BJ (cell line): ENCODE data around the gene DLGAP1. TPM values are rescaled to one million over a fixed set of nuclear protein-coding genes. Genes with fewer than 3 reads are reported as not detected.
"Not testable (repeated sequence)": the region's sequence is repeated elsewhere in the genome, so short reads cannot be mapped to it uniquely, and the experiment has no call there.

Experiments used
- CTCF ChIA-PET: fragments of 350-600 bp; formaldehyde crosslinking; extraction: SDS; loops from one replicate; lab custom pipeline; 2021; ENCODE audit warnings: antibody characterized with exemption, inconsistent platforms; lab: Yijun Ruan, JAX
- POLR2A ChIA-PET: fragments of 300-600 bp; sonication (Branson Sonifier 250); formaldehyde crosslinking; extraction: SDS; loops from one replicate; lab custom pipeline; 2021; ENCODE audit warnings: antibody characterized with exemption; lab: Charles Lee
- DNase-seq: peaks from one replicate; pipeline ENCODE4 v3.0.0-alpha.2; 2011; ENCODE audit warnings: low read depth
- H3K27me3 ChIP-seq: 2 replicates; pipeline ENCODE4 v1.6.0; 2011; ENCODE audit warnings: low read length; ENCODE audit not compliant: control insufficient read depth, insufficient read depth
- H3K36me3 ChIP-seq: 2 replicates; pipeline ENCODE4 v1.5.1; 2011; ENCODE audit warnings: low read length; ENCODE audit not compliant: control insufficient read depth, insufficient read depth
- H3K4me3 ChIP-seq: 2 replicates; pipeline ENCODE4 v1.5.1; 2011; ENCODE audit warnings: low read depth, mild to moderate bottlenecking, control low read depth, low read length
- polyA plus RNA-seq: library from polyadenylated mRNA; depleted of rRNA; stranded (reverse); fragments of >200 nt; gene quantifications from 2 replicates; pipeline ENCODE4 v1.2.3, GENCODE V29; 2011
- TF ChIP-seq, protein P1 (sequence below): IDR thresholded peaks from 2 replicates; pipeline ENCODE4 v1.5.1; 2011; ENCODE audit warnings: low read depth, mild to moderate bottlenecking, control low read depth, inconsistent platforms, low read length, moderate library complexity; ENCODE audit not compliant: insufficient read depth

The DLGAP1 gene
- polyA plus RNA-seq, 1 experiment, result 0.02 TPM

DNA sequence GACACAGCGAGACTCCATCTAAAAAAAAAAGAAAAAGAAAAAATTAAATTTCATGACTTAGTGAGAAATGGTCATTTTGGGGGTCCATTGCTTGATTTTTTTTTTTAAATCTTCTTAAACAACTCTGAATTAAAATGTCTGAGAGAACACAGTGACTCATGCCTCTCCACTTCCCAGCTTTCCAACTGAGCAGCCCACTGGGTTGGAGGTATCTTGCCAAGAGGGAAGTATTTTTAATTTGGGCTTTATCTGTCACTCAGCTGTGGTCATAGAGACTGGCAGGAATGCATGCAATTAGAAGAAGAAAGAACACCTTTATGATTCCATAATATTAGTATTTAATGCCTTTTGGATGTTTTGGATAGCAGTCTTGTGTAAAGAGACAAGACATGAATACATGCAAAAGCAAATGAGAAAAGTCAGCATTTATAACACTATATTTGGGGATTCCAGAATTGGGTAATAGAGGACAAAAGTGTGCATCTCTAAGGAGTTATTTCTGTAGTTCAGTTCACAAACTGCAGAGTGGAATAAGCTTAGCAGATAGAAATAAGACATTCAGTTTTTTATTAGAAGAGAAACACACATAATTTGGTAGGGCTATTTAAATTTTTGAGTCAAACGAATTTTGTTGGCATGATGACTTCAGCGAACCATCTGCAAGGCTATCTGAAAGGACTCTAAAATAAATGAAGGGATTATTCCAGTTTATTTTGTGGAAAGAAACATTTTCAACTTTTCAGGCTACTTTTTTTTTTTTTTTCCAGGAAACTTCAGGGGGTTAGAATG lies 750.4 kb downstream of the DLGAP1 start:
- no peaks in the 10 kb centered on the region; the same call in 1 of the 2 replicates for H3K27me3 ChIP-seq
- ChIA-PET CTCF (interaction anchor here (1.0 to 6.8 kb wide), 12 partner anchors 8 to 294 kb away, joined by 3 to 81 read pairs (median 12); no protein-coding TSS in a partner anchor), POLR2A (interaction anchor here (0.6 kb wide), 1 partner anchor 11 kb away, joined by 4 read pairs; no protein-coding TSS in a partner anchor)
- no peaks in the 10 kb centered on the region for H3K36me3 ChIP-seq
- TF ChIP-seq, protein P1, sequence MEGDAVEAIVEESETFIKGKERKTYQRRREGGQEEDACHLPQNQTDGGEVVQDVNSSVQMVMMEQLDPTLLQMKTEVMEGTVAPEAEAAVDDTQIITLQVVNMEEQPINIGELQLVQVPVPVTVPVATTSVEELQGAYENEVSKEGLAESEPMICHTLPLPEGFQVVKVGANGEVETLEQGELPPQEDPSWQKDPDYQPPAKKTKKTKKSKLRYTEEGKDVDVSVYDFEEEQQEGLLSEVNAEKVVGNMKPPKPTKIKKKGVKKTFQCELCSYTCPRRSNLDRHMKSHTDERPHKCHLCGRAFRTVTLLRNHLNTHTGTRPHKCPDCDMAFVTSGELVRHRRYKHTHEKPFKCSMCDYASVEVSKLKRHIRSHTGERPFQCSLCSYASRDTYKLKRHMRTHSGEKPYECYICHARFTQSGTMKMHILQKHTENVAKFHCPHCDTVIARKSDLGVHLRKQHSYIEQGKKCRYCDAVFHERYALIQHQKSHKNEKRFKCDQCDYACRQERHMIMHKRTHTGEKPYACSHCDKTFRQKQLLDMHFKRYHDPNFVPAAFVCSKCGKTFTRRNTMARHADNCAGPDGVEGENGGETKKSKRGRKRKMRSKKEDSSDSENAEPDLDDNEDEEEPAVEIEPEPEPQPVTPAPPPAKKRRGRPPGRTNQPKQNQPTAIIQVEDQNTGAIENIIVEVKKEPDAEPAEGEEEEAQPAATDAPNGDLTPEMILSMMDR, result no peak
- DNase-seq, result no peak
- H3K4me3 ChIP-seq, result no peak overlapping the region

DNA sequence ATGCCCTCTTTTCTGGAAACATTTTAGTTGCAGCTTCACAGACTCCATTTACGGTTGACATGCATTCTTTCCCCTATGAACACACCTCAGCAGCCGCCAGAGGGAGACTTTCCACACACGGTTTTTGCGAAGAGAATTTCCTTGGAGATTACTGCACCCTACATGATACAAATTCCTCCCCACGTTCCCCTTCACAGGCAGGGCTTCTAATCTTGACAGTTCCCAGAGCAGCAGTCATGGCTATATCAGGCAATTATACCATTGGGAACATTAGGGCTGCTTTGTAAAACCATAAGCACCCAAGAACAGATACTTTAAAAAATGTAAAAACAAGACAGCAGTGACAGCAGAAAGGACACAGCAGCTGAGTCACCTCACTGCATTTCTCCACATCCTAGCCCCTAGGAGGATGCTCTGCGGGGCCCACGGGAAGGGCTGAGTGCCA lies 751.4 kb downstream of the DLGAP1 start:
- H3K4me3 ChIP-seq, result 0 out of 2 replicates have a peak overlapping the region, but pooled peaks have one; percentile 6

DNA sequence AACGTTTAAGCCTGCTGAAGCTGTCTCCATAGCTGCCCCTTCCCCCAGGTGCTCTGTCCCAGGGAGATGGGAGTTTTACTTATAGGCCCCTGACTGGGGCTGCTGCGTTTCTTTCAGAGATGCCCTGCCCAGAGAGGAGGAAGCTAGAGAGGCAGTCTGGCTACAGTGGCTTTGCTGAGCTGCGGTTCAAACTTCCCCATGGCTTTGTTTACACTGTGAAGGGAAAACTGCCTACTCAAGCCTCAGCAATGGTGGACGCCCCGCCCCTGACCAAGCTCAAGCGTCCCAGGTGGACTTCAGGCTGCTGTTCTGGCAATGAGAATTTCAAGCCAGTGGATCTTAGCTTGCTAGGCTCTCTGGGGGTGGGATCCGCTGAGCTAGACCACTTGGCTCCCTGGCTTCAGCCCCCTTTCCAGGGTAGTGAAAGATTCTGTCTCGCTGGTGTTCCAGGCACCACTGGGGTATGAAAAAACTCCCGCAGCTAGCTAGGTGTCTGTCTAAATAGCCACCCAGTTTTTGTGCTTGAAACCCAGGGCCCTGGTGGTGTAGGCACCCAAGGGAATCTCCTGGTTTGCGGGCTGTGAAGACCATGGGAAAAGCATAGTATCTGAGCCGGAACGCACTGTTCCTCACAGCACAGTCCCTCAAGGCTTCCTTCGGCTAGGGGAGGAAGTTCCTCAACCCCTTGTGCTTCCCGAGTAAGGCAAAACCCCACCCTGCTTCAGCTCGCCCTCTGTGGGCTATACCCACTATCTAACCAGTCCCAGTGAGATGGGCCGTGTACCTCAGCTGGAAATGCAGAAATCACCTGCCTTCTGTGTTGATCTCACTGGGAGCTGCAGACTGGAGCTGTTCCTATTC lies 755.2 kb downstream of the DLGAP1 start:
- H3K36me3 ChIP-seq, H3K4me3 ChIP-seq, POLR2A ChIA-PET, H3K27me3 ChIP-seq, DNase-seq: not testable (repeated sequence)
- CTCF ChIA-PET, result interaction anchor here (1.6 to 6.8 kb wide), 3 partner anchors 71 to 295 kb away, joined by 4 to 81 read pairs (median 16); no protein-coding TSS in a partner anchor

More for the DNA sequence above, 751.4 kb downstream of the DLGAP1 start:
- TF ChIP-seq, protein P1, result peak; percentile 83
- CTCF ChIA-PET, result interaction anchor here (0.8 to 6.8 kb wide), 19 partner anchors 9 to 362 kb away, joined by 3 to 81 read pairs (median 4); no protein-coding TSS in a partner anchor
- peaks cover 1% of the 10 kb centered on the region for H3K27me3 ChIP-seq
- no peak for DNase-seq
- POLR2A ChIA-PET, result interaction anchor here (0.6 kb wide), 1 partner anchor 12 kb away, joined by 4 read pairs; no protein-coding TSS in a partner anchor
- H3K36me3 ChIP-seq, result no peaks in the 10 kb centered on the region

DNA sequence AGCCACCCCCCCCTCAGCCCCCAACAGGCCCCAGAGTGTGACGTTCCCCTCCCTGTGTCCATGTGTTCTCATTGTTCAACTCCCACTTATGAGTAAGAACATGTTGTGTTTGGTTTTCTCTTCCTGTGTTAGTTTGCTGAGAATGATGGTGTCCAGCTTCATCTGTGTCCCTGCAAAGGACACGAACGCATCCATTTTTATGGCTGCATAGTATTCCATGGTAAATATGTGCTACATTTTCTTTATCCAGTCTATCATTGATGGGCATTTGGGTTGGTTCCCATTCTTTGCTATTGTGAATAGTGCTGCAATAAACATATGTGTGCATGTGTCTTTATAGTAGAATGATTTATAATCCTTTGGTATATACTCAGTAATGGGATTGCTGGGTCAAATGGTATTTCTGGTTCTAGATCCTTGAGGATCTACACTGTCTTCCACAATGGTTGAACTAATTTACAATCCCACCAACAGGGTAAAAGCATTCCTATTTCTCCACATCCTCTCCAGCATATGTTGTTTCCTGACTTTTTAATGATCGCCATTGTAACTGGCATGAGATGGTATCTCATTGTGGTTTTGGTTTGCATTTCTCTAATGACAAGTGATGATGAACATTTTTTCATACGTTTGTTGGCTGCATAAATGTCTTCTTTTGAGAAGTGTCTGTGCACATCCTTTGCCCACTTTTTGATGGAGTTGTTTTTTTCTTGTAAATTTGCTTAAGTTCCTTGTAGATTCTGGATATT lies 760.9 kb downstream of the DLGAP1 start:
- H3K27me3 ChIP-seq, H3K36me3 ChIP-seq, POLR2A ChIA-PET, DNase-seq, H3K4me3 ChIP-seq: not testable (repeated sequence)
- CTCF ChIA-PET, result interaction anchor here (0.7 to 2.5 kb wide), 2 partner anchors 9 to 1648 kb away, joined by 3 to 14 read pairs; no protein-coding TSS in a partner anchor

DNA sequence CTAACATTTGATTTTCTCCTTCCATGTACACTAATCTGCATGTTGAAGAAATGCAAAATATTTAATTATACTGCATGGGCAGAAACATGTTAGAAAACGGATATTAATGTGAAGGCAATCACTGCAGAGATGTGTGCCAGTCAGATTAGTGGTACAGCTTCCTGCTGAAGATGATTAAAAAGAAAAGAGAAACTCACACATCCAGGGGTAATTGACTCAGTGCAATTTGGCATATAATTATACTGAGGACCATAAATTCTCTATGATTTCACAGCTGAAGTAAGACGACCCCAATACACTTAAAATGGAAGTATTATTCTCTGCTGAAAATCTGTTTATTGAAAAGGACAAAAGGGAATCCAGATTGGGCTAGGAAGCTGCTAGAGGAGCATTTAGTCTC lies 761.7 kb downstream of the DLGAP1 start:
- ChIA-PET CTCF (interaction anchor here (0.7 to 2.5 kb wide), 3 partner anchors 10 to 303 kb away, joined by 3 to 14 read pairs (median 7); no protein-coding TSS in a partner anchor), POLR2A (no interaction called here)
- Histone ChIP-seq H3K4me3 (no peak overlapping the region), H3K36me3 (no peaks in the 10 kb centered on the region), H3K27me3 (0 out of 2 replicates have a peak, but pooled peaks cover 2% of the 10 kb centered on the region)
- TF ChIP-seq, protein P1, result no peak
- DNase-seq, result no peak
